GM18520 (cell line): ENCODE results near the gene ZNF76.
"Not testable (repeated sequence)": the region's sequence is repeated elsewhere in the genome, so short reads cannot be mapped to it uniquely, and the experiment has no call there.

Source experiments
- ATAC-seq: cut with Tn5 transposase; IDR thresholded peaks from one replicate; pipeline ENCODE4 v1.9.1; 2021; ENCODE audit not compliant: unreplicated experiment

ZNF76 gene

DNA sequence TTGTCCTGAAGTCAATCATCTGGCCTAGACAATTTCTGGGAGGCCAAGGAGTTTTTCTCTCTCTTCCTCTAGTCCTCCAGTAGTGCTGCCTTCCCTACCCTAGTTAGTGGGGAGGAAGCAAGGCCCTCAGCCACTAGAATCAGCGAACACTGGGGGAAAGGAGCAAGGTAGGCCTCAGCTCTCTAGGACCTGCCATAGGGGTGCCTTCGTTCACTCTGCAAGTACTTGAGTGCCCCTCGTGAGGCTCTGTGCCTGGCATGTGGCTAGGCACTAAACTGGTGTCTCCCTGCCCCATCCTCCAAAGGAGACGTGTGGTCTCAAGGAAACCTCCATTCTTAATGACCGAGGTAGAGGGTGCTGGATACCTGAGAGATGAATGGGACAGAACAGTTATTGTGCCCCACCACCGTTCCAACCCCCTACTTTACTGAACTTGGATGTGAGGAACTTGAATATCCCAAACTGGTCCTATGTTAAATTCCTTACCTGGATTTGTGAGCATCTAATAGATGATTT is 39.1 kb downstream of the ZNF76 start:
- no peak for ATAC-seq

DNA sequence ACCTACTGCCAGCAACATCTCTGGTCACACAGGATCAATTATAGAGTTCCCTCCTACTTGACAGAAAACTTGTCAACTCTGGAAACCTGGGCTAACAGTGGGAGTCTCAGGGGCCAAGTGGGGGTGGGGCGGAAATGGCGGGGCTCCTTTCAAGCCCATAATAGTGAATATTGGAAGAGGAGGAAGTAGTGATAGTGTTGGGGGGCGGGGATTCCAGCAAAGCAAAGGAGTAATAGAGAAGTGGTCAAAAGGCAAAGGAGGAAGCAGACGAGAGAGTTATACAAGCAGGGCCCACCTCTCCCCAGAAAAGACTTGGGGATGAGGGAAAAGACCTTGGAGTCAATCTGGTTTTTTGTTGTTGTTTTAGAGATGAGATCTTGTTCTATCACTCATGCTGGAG is 40.1 kb downstream of the ZNF76 start:
- no peak for ATAC-seq

DNA sequence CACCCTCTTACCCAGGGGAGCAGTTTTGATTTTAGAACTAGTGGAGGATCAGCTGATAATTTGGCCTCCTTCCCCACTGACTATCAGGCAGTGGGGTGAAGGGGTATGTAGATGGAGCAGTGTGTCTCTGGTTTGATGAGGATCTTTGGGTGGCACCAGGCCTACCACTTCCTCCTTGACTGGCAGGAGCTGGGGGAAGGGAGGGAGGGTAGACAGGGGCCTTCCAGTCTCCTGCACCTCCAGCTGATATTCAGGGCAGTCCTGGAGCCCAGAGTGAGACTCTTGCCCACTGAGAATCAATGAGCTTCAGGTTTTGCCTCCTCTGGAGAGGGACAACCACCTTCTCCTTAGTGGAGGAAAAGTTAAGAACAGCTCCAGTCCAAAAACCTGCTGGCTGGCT is 41.3 kb downstream of the ZNF76 start:
- no peak for ATAC-seq

DNA sequence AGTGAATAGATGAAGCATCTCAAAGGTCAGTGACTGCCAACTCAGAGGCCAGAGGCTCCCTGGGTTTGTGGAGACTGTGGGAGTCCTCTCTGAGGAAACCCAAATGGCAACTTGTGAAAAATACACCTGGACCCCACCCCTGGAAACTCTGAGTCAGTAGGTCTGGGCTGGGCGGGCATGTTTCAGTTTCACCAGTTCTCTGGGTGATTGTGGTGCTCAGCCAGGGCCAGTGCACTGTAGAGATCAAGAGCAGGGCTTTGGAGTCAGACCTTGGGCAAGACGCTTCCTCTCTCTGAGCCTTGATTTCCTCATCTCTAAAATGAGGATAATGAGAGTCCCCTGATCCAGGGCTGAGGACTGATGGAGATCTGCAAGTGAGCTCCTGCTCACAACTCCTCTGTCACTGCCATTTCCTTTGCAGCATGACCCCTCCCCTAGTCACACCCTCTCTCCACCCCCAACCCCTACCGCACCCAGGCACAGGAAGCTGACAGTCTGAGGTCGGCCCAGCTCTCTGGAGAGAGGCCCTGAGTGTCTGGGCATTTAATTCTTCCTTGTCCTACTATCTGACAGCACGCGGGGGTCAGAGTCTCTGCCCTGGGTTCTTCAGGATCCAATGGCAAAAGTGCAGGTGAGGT is 43.2 kb downstream of the ZNF76 start:
- ATAC-seq, result peak; percentile 67

DNA sequence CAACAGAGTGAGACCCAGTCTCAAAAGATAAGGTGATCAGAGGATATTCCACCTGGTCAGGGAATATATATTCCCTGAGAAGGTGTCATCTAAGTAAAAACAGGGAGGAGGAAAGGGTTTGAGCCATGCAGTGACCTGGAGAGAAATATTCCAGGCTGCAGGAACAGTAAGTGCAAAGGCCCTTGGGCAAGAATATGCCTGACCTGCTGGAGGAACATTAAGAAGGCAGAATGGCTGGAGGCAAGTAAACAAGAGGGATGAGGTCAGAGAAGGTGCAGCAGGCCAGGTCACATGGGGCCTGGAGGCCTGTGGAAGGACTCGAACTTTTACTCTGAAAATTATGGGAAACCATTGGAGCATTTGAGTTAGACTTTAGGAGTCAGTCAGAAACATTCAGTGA is 44.8 kb downstream of the ZNF76 start:
- ATAC-seq, result no peak

DNA sequence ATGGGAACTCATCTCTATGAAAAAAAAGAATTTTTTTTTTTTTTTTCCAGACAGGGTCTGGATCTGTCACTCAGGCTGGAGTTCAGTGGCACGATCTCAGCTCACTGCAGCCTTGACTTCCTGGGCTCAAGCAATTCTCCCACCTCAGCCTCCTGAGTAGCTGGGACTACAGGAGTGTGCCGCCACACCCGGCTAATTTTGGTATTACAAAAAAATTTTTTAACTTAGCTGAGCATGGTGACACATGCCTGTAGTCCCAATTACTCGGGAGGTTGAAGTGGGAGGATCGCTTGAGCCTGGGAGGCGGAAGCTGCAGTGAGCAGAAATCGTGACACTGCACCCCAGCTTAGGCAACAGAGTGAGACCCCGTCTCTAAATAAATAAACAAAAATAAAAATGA is 45.6 kb downstream of the ZNF76 start:
- ATAC-seq, result no peak

DNA sequence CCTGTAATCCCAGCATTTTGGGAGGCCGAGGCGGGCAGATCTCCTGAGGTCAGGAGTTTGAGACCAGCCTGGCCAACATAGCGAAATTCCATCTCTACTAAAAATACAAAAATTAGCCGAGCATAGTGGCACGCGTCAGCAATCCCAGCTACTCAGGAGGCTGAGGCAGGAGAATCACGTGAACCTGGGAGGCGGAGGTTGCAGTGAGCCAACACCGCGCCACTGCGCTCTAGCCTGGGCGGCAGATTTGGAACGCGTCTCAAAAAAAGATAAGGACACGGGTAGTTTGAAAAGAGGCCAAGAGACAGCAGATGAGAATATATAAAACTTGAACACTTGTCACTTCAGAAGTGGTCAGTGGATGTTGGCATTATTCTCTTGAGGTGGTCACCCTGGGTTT is 47.6 kb downstream of the ZNF76 start:
- ATAC-seq, result not testable (repeated sequence)

DNA sequence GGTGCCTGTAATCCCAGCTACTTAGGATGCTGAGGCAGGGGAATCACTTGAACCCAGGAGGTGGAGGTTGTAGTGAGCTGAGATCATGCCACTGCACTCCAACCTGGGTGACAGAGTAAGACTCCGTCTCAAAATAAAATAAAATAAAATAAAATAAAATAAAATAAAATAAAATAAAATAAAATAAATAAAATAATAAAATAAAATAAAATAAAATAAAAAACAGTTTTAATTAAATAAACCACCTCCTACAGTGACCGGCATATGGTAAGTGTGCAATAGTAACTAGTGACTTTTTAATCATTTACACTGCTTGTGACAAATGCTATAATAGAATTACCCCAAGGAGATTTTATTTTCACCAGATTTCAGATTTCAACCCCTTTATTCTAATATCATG is 49.0 kb downstream of the ZNF76 start:
- ATAC-seq, result not testable (repeated sequence)

DNA sequence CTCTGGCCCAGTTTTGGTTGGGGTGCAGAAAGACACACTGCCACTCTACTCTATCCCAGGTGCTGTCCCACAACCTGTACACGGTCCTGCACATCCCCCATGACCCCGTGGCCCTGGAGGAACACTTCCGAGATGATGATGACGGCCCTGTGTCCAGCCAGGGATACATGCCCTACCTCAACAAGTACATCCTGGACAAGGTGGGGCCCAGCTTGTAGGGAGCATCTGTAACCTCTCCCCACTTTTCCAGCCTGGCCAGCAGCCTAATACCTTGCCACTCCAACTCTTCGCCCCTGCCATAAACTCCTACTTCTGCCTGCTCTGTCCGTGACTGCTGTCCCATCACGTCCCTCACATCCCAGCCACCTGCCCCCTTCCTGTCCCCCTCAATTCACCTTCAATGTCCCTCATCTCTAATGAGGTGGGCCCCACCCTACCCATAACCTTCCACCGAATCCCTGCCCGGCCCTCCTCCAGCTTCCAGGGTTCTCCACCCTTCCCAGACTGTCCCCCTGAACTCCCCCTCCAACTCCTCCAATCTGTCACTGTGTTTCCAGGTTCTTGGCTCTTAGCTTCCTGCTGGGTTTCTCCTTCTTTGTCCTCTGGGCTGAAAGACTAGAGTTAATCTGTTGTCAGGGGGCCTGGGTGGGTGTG is 50.2 kb downstream of the ZNF76 start:
- no peak for ATAC-seq

DNA sequence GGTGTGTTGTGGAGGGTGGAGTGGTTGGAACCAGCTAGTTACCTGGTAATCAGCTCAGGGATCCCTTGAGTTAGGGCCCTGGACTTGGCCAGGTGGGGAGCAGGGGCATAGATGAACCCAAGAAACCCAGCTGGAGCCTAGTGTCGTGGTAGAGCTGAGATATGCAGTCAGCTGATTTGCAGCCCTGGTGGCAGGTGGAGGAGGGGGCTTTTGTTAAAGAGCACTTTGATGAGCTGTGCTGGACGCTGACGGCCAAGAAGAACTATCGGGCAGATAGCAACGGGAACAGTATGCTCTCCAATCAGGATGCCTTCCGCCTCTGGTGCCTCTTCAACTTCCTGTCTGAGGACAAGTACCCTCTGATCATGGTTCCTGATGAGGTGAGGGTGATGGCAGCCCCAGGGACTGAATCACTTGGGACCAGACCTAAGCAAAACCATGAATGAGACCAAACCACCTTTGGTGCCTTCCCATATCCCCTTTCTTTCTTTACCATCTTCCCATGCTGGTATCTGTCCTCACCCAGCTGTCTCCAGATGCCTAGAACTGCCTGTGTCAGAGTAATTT is 50.8 kb downstream of the ZNF76 start:
- ATAC-seq, result no peak

DNA sequence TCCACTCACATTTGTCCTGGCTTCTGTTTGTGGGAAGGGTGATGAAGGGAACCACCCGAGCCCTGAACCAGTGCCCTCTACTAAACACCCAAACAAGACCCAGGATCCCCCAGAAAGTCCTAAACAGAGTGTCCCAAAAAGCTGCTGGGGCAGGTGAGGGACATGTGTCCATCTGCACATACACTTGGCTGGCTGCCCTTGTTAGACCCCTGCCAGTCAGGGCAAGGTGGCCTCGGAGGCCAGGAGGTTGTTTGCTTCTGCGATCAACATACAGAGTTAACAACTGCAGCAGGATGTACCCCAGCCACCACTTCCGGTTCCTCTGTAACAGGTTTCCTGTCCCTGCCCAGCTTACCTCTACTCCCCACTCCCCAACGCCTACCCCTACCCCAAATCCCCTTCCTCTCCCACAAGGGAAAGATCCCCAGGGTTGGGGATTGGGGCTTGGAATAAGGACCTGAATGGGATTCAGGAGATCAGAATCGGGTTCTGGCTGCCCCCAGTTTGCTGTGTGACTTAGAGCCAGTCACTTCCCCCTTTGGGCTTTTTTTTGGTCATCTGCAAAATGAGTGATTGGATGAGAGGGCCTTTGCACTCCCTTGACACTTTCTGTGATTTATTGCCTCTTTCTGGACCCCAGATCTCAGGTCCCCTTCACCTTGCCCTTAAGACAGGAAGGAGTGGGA is 52.0 kb downstream of the ZNF76 start:
- no peak for ATAC-seq

DNA sequence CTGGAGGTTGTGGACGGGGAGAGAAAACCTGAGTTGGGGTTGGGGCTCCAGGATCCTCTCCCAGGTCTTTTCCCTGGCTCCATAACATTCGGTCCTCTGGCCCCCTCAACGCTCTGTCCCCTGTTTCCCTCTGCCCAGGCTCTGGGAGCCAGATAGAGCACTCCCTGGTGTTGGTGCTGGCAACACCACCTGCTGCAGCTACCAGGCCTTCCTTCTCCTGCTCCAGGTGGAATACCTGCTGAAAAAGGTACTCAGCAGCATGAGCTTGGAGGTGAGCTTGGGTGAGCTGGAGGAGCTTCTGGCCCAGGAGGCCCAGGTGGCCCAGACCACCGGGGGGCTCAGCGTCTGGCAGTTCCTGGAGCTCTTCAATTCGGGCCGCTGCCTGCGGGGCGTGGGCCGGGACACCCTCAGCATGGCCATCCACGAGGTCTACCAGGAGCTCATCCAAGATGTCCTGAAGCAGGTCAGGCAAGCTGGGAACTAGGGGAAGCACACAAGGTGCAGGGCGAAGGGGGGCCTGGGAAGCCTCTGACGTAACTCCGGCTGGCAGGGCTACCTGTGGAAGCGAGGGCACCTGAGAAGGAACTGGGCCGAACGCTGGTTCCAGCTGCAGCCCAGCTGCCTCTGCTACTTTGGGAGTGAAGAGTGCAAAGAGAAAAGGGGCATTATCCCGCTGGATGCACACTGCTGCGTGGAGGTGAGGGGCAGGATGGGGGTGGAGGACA is 52.7 kb downstream of the ZNF76 start:
- ATAC-seq, result no peak

DNA sequence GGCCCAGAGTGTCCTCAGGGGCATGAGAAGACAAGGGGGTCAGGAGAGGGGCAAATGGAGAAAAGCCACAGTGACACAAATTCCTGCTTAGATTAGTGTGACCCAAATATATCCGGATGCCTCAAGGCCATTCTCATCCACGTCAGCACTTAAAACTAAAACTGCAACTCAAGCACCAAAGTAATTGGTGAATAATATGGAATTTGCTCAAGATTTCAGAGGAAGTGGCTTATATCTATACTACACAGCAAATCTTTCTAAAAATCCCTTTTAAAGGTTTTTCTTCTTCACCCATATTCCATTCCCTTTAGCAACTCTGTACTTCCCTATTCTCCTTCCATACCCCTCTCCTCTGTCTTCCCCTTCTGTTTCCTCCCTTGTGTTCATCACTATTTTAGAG is 53.3 kb downstream of the ZNF76 start:
- ATAC-seq, result no peak

DNA sequence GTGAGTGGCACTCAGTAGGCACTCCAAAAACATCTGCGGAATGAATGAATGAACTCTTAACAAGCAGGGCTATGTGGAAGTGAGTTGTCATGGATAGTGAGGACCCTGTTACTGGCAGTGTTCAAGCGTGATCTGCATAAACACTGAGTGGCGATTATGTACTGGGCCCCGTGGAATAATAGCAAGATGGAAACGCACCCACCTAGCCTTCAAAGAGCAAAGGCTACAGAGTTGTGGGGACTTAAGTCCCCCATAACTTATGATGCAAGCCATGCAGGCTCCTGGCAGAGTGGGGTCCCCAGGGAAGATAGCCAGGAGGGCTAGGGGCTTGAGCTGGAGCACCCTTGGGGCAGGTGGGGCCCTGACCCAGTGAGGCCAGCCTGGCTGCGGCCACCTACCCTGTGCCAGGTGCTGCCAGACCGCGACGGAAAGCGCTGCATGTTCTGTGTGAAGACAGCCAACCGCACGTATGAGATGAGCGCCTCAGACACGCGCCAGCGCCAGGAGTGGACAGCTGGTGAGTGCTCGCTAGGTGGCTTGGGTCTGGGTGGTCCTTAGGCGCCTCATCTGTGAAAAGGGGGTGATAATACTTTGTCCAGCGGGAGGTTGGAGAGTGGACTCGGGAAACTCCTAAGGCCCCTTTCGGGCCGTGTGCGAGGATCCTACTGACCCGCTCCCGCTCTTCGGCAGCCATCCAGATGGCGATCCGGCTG is 58.1 kb downstream of the ZNF76 start:
- ATAC-seq, result no peak

DNA sequence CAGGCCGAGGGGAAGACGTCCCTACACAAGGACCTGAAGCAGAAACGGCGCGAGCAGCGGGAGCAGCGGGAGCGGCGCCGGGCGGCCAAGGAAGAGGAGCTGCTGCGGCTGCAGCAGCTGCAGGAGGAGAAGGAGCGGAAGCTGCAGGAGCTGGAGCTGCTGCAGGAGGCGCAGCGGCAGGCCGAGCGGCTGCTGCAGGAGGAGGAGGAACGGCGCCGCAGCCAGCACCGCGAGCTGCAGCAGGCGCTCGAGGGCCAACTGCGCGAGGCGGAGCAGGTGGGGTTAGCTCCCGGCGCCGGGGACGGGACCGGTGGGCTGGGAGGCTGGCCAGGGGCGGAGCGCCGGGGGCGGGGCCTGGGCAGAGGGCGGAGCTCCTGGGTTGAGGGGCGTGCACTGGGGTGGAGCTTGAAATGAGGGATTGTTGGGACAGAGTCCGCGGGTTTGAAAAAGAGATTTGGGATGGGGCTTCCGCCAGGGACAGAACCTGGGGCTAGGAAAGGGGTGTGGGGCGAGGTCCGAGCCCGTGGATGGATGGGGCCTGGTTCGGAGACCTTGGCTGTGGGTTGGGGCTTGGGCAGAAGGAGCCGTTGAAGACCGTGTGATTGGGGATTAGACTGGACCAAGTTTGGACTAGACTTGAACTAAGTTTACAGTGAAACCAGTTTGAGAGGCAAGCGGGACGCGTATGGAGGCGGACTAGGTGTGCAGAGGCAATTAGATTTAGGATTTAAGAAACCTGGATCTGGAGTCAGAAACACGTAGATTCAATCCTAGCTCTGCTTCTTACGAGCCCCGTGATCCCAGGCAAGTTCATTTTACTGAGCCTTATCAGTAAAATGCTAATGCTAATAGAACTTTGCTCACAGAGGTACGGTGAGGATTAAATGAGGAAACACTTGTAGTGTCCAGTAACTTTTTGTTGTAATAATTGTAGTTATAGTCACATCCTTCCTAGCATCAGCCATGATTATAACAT is 58.9 kb downstream of the ZNF76 start:
- ATAC-seq, result no peak

DNA sequence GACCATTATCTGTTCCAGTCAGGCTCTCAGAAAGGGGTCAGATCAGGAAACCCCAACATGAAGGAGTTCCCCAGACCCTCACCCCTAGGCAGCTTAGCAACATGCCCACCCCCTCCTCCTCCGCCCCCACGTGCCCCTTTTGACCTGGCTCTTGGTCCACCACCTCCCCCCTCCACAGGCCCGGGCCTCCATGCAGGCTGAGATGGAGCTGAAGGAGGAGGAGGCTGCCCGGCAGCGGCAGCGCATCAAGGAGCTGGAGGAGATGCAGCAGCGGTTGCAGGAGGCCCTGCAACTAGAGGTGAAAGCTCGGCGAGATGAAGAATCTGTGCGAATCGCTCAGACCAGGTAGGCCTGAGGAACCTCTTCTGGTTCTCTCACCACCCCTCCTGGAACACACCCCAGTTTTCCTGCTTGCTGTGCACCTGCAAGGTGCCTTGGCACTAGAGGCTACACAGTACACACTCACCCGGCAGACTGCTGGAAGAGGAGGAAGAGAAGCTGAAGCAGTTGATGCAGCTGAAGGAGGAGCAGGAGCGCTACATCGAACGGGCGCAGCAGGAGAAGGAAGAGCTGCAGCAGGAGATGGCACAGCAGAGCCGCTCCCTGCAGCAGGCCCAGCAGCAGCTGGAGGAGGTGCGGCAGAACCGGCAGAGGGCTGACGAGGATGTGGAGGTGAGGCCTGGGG is 60.0 kb downstream of the ZNF76 start:
- no peak for ATAC-seq

DNA sequence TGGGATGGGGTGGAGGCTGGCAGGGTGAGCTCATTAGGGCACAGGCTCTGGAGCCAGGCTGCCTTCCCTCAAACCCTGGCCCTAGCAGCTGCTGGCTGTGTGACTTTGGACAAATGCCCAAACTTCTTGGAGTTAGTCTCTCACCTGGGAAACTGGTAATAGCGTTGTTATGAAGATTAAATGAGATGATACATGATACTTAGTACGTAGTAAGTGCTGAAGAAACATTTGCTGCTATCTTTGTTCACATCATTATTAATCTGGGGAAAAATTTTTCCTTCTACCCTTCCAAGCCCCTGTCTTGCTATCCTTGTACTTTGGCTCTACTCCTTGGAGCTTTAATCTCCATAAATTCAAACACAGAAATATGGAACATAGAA is 60.5 kb downstream of the ZNF76 start:
- ATAC-seq, result no peak

DNA sequence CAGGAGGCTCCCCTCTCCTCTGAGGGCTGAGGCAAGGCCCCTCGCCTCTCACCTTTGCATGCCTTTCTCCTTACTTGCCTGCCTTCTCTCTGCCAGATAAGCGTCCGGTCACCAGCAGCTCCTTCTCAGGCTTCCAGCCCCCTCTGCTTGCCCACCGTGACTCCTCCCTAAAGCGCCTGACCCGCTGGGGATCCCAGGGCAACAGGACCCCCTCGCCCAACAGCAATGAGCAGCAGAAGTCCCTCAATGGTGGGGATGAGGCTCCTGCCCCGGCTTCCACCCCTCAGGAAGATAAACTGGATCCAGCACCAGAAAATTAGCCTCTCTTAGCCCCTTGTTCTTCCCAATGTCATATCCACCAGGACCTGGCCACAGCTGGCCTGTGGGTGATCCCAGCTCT is 61.6 kb downstream of the ZNF76 start:
- ATAC-seq, result no peak
